GM19035 (cell line): ENCODE results near the gene PRSS2.
A peak's percentile ranks its signal among the peaks of the same experiment; 100 is the strongest.
"Not testable (repeated sequence)": the region's sequence is repeated elsewhere in the genome, so short reads cannot be mapped to it uniquely, and the experiment has no call there.

Experiments
- ATAC-seq: cut with Tn5 transposase; IDR thresholded peaks from one replicate; pipeline ENCODE4 v1.9.1; 2021; ENCODE audit not compliant: unreplicated experiment

PRSS2 gene

GRCh38 chr7:142758312-142758711 lies 12.5 kb upstream of the PRSS2 start:
- not testable (repeated sequence) for ATAC-seq

- ATAC-seq, result no peak
These were observed 11.3 kb upstream of the PRSS2 start for GRCh38 chr7:142759433-142759832.

- no peak for ATAC-seq
These were observed 10.6 kb upstream of the PRSS2 start for GRCh38 chr7:142760071-142760642.

GRCh38 chr7:142761606-142762005 lies 9.2 kb upstream of the PRSS2 start:
- ATAC-seq, result not testable (repeated sequence)

GRCh38 chr7:142762104-142762503 lies 8.7 kb upstream of the PRSS2 start:
- ATAC-seq, result no peak

- no peak for ATAC-seq
These were observed 3.3 kb upstream of the PRSS2 start for GRCh38 chr7:142767451-142767850.

GRCh38 chr7:142767861-142768260 lies 2.9 kb upstream of the PRSS2 start:
- no peak for ATAC-seq

- not testable (repeated sequence) for ATAC-seq
These were observed 1.9 kb upstream of the PRSS2 start for GRCh38 chr7:142768885-142769284.

- ATAC-seq, result peak; percentile 83
These were observed 568 bp downstream of the PRSS2 start for GRCh38 chr7:142771353-142771723.

- ATAC-seq, result no peak
These were observed 1.3 kb downstream of the PRSS2 start for GRCh38 chr7:142772051-142772450.

- no peak for ATAC-seq
These were observed 1.9 kb downstream of the PRSS2 start for GRCh38 chr7:142772673-142773072.

GRCh38 chr7:142773230-142773629 lies 2.5 kb downstream of the PRSS2 start:
- no peak for ATAC-seq

GRCh38 chr7:142773937-142774744 lies 3.4 kb downstream of the PRSS2 start:
- no peak for ATAC-seq

- ATAC-seq, result no peak
These were observed 4.1 kb downstream of the PRSS2 start for GRCh38 chr7:142774826-142775225.

GRCh38 chr7:142775351-142776115 lies 4.8 kb downstream of the PRSS2 start:
- not testable (repeated sequence) for ATAC-seq

GRCh38 chr7:142776206-142776844 lies 5.6 kb downstream of the PRSS2 start:
- ATAC-seq, result no peak

- not testable (repeated sequence) for ATAC-seq
These were observed 6.1 kb downstream of the PRSS2 start for GRCh38 chr7:142776845-142777225.

- no peak for ATAC-seq
These were observed 6.5 kb downstream of the PRSS2 start for GRCh38 chr7:142777318-142777717.

- ATAC-seq, result peak; percentile 96
These were observed 12.4 kb downstream of the PRSS2 start for GRCh38 chr7:142782922-142783900.

GRCh38 chr7:142784096-142784495 lies 13.3 kb downstream of the PRSS2 start:
- ATAC-seq, result no peak
